B cell (primary cell): Measurements from ENCODE around the gene CCL20.

Source experiments
- CTCF ChIP-seq: fragments of 200-600 bp; IDR thresholded peaks from one replicate; pipeline ENCODE4 v1.8.0; 2022; ENCODE audit warnings: antibody characterized with exemption, mild to moderate bottlenecking
- EZH2 ChIP-seq: IDR thresholded peaks from 2 replicates; pipeline ENCODE4 v1.6.1; 2012; ENCODE audit warnings: borderline replicate concordance, low read depth, mild to moderate bottlenecking, moderate library complexity, low read length; ENCODE audit not compliant: insufficient read depth, poor library complexity, severe bottlenecking

- no peak for TF ChIP-seq CTCF
- no peak for TF ChIP-seq EZH2
These were observed 14.9 kb downstream of the CCL20 start for GRCh38 chr2:227828477-227828912.
